HG02885 (cell line): ENCODE measurements around the gene SETBP1.
A peak's percentile ranks its signal among the peaks of the same experiment; 100 is the strongest.

Source experiments
- ATAC-seq: cut with Tn5 transposase; IDR thresholded peaks from one replicate; pipeline ENCODE4 v1.9.1; 2021; ENCODE audit warnings: mild to moderate bottlenecking; ENCODE audit not compliant: unreplicated experiment, poor library complexity

Gene SETBP1

GRCh38 chr18:44729631-44730101, 49.0 kb downstream of the SETBP1 start:
- ATAC-seq, result no peak

GRCh38 chr18:44730803-44731529, 50.3 kb downstream of the SETBP1 start:
- no peak for ATAC-seq

GRCh38 chr18:44731530-44732237, 51.0 kb downstream of the SETBP1 start:
- peak; percentile 77 for ATAC-seq

- no peak for ATAC-seq
These were observed 51.5 kb downstream of the SETBP1 start for GRCh38 chr18:44732238-44732563.

GRCh38 chr18:44732599-44732998, 51.9 kb downstream of the SETBP1 start:
- no peak for ATAC-seq

GRCh38 chr18:44733069-44733753, 52.5 kb downstream of the SETBP1 start:
- no peak for ATAC-seq

GRCh38 chr18:44733754-44734465, 53.2 kb downstream of the SETBP1 start:
- ATAC-seq, result no peak

GRCh38 chr18:44735096-44735495, 54.4 kb downstream of the SETBP1 start:
- no peak for ATAC-seq

- ATAC-seq, result no peak
These were observed 56.1 kb downstream of the SETBP1 start for GRCh38 chr18:44736664-44737380.

GRCh38 chr18:44737623-44738022, 56.9 kb downstream of the SETBP1 start:
- ATAC-seq, result no peak

- no peak for ATAC-seq
These were observed 59.3 kb downstream of the SETBP1 start for GRCh38 chr18:44740000-44740399.

- no peak for ATAC-seq
These were observed 60.4 kb downstream of the SETBP1 start for GRCh38 chr18:44741085-44741484.

- no peak for ATAC-seq
These were observed 60.8 kb downstream of the SETBP1 start for GRCh38 chr18:44741511-44741910.

- no peak for ATAC-seq
These were observed 61.4 kb downstream of the SETBP1 start for GRCh38 chr18:44742126-44742525.

- ATAC-seq, result no peak
These were observed 62.1 kb downstream of the SETBP1 start for GRCh38 chr18:44742718-44743311.

GRCh38 chr18:44743631-44744030, 62.9 kb downstream of the SETBP1 start:
- ATAC-seq, result no peak

GRCh38 chr18:44744161-44745121, 63.8 kb downstream of the SETBP1 start:
- ATAC-seq, result no peak

- no peak for ATAC-seq
These were observed 66.5 kb downstream of the SETBP1 start for GRCh38 chr18:44747157-44747556.

- no peak for ATAC-seq
These were observed 67.9 kb downstream of the SETBP1 start for GRCh38 chr18:44748582-44748981.
